B cell (primary cell): ENCODE data around the gene RABAC1. TPM values are rescaled to one million over a fixed set of nuclear protein-coding genes. Genes with fewer than 3 reads are reported as not detected.

ENCODE experiments used
- ATAC-seq: fragments of 200-7000 bp; cut with Tn5 transposase; one replicate; pipeline ENCODE4 v1.10.0; 2021; ENCODE audit warnings: low read depth, mild to moderate bottlenecking, moderate number of reproducible peaks, moderate library complexity
- CTCF ChIA-PET: fragments of 350-600 bp; sonication (Branson Sonifier 250); formaldehyde crosslinking; loops from one replicate; lab custom pipeline; 2021; ENCODE audit warnings: antibody characterized with exemption, inconsistent platforms; lab: Charles Lee
- POLR2A ChIA-PET: fragments of 350-600 bp; sonication (Branson Sonifier 250); formaldehyde crosslinking; loops from one replicate; lab custom pipeline; 2021; ENCODE audit warnings: antibody characterized with exemption; lab: Charles Lee
- DNase-seq: peaks from one replicate; pipeline ENCODE4 v3.0.0; 2013
- H2AFZ ChIP-seq: 2 replicates; pipeline ENCODE4 v1.6.1; 2012; ENCODE audit warnings: mild to moderate bottlenecking, low read depth, low read length; ENCODE audit not compliant: insufficient read depth, poor library complexity, severe bottlenecking
- H3K27ac ChIP-seq, 2 donors: 1 replicate in 1 of 2; 2 replicates in 1 of 2; pipeline ENCODE4 v1.5.1; 2012 to 2013; ENCODE audit warnings: low read length in 2 of 2, mild to moderate bottlenecking in 2 of 2, moderate library complexity in 1 of 2
- H3K27me3 ChIP-seq, 4 experiments: fragments of 200-600 bp in 1 of 4; sonication (generic) in 1 of 4; replicated peaks in 1 of 4; 1 replicate in 2 of 4; 2 replicates in 2 of 4; pipeline versions ENCODE4 v1.6.1 to v1.7.0; 2013 to 2016; ENCODE audit warnings: low read length in 3 of 4, mild to moderate bottlenecking in 2 of 4, mixed read lengths in 1 of 4, moderate library complexity in 1 of 4; ENCODE audit not compliant: insufficient read depth in 4 of 4, control insufficient read depth in 3 of 4; ENCODE audit errors: control extremely low read depth in 1 of 4
- H3K36me3 ChIP-seq, 2 experiments: replicated peaks in 1 of 2; 1 replicate in 1 of 2; 2 replicates in 1 of 2; pipeline versions ENCODE4 v1.6.1 to v1.7.1; 2013; ENCODE audit warnings: low read length in 1 of 2; ENCODE audit not compliant: insufficient read depth in 2 of 2, control insufficient read depth in 1 of 2; ENCODE audit errors: control extremely low read depth in 1 of 2, extremely low read depth in 1 of 2
- H3K4me1 ChIP-seq, 2 donors: fragments of 200-600 bp in 1 of 2; sonication (generic) in 1 of 2; 1 replicate in 1 of 2; 2 replicates in 1 of 2; pipeline versions ENCODE4 v1.5.1 to v1.6.1; 2013 to 2017; ENCODE audit warnings: low read length in 2 of 2; ENCODE audit not compliant: control insufficient read depth in 2 of 2, insufficient read depth in 2 of 2
- H3K4me2 ChIP-seq: replicated peaks from 2 replicates; pipeline ENCODE3; 2012; ENCODE audit warnings: mild to moderate bottlenecking, low read depth, low read length; ENCODE audit not compliant: poor library complexity, severe bottlenecking
- H3K4me3 ChIP-seq, 5 experiments: fragments of 200-600 bp in 1 of 5; sonication (generic) in 1 of 5; 1 replicate in 3 of 5; 2 replicates in 2 of 5; pipeline versions ENCODE4 v1.5.1 to v1.7.0; 2011 to 2016; ENCODE audit warnings: low read length in 4 of 5, mild to moderate bottlenecking in 4 of 5, low read depth in 2 of 5, control low read depth in 1 of 5, moderate library complexity in 1 of 5; ENCODE audit not compliant: insufficient read depth in 1 of 5; ENCODE audit errors: control extremely low read depth in 1 of 5, extremely low read depth in 1 of 5
- H3K79me2 ChIP-seq: fragments of 200-600 bp; sonication (generic); one replicate; pipeline ENCODE4 v1.6.0; 2016; ENCODE audit warnings: low read length; ENCODE audit not compliant: control insufficient read depth, insufficient read depth
- H3K9ac ChIP-seq: fragments of 200-600 bp; sonication (generic); 2 replicates; pipeline ENCODE4 v1.6.1; 2017; ENCODE audit warnings: mild to moderate bottlenecking, low read length, moderate library complexity
- H3K9me3 ChIP-seq, 3 donors: one replicate each; pipeline versions ENCODE4 v1.6.1 to v1.7.1; 2013; ENCODE audit warnings: low read length in 2 of 3; ENCODE audit not compliant: control insufficient read depth in 2 of 3, insufficient read depth in 1 of 3; ENCODE audit errors: control extremely low read depth in 1 of 3
- H4K20me1 ChIP-seq: 2 replicates; pipeline ENCODE4 v1.6.0; 2012; ENCODE audit warnings: mild to moderate bottlenecking, low read length; ENCODE audit not compliant: insufficient read depth, control insufficient read depth, poor library complexity, severe bottlenecking
- H3K27ac Mint-ChIP-seq: one replicate; pipeline ENCODE4 v1.8.0; 2021; ENCODE audit warnings: mixed read lengths
- H3K27me3 Mint-ChIP-seq: one replicate; pipeline ENCODE4 v1.8.0; 2021; ENCODE audit warnings: mixed read lengths
- H3K4me1 Mint-ChIP-seq: one replicate; pipeline ENCODE4 v1.8.0; 2021; ENCODE audit warnings: mixed read lengths
- H3K4me3 Mint-ChIP-seq: one replicate; pipeline ENCODE4 v1.8.0; 2021; ENCODE audit warnings: mixed read lengths
- H3K9me3 Mint-ChIP-seq: one replicate; pipeline ENCODE4 v1.8.0; 2022; ENCODE audit warnings: mixed read lengths; ENCODE audit not compliant: insufficient read depth
- CTCF ChIP-seq: fragments of 200-600 bp; IDR thresholded peaks from one replicate; pipeline ENCODE4 v1.8.0; 2022; ENCODE audit warnings: antibody characterized with exemption, mild to moderate bottlenecking
- EZH2 ChIP-seq: IDR thresholded peaks from 2 replicates; pipeline ENCODE4 v1.6.1; 2012; ENCODE audit warnings: borderline replicate concordance, low read depth, mild to moderate bottlenecking, moderate library complexity, low read length; ENCODE audit not compliant: insufficient read depth, poor library complexity, severe bottlenecking
- WGBS: methylation state at CpG from one replicate; pipeline ENCODE4 v1.1.5; 2013; ENCODE audit warnings: missing lambda C conversion rate; ENCODE audit not compliant: insufficient coverage; 5-methylcytosine and 5-hydroxymethylcytosine counted together
- intact Hi-C: fragments of 100-400 bp; cut with micrococcal nuclease; formaldehyde crosslinking; loops from one replicate; pipeline ENCODE4 v1.10.0; 2022
- polyA plus RNA-seq: library from polyadenylated mRNA; depleted of rRNA; stranded (reverse); fragments of >200 nt; gene quantifications from 2 replicates; pipeline ENCODE4 v1.2.3, GENCODE V29; 2012
- total RNA-seq, 2 donors: library from RNA; stranded (reverse); fragments of 120-200 nt in 1 of 2; gene quantifications; 1 replicate in 1 of 2; 2 replicates in 1 of 2; pipeline versions ENCODE4 v1.2.3 to v1.2.4, GENCODE V29; 2013 to 2022

The RABAC1 gene
- total and polyA plus RNA-seq, 2 donors (not counting 1 experiment from before 2014, with no cell fraction given), result 146 to 190 TPM

- no peak for DNase-seq
- H3K4me1 ChIP-seq, result no peaks in the 10 kb centered on the region
- POLR2A ChIA-PET, result no interaction called here
These were observed 28.2 kb upstream of the RABAC1 start for GRCh38 chr19:41987141-41987860.

GRCh38 chr19:41984961-41985360, 25.8 kb upstream of the RABAC1 start:
- Histone ChIP-seq H4K20me1 (no peaks in the 10 kb centered on the region), H3K27me3 (no peaks in the 10 kb centered on the region), H3K9me3 (no peaks in the 10 kb centered on the region), H2AFZ (no peak overlapping the region), H3K9ac (no peak overlapping the region), H3K4me1 (no peaks in the 10 kb centered on the region), H3K4me2 (no peak overlapping the region), H3K27ac (no peak overlapping the region), H3K36me3 (no peaks in the 10 kb centered on the region), H3K79me2 (no peaks in the 10 kb centered on the region), H3K4me3 (no peak overlapping the region)
- ATAC-seq (no peak), DNase-seq (no peak)
- Mint-ChIP-seq H3K27me3 (no peaks in the 10 kb centered on the region), H3K4me3 (no peak overlapping the region), H3K9me3 (no peaks in the 10 kb centered on the region), H3K4me1 (no peaks in the 10 kb centered on the region), H3K27ac (no peak overlapping the region)
- WGBS, result 97% methylated on average over 8 of the region's 17 CpGs
- POLR2A ChIA-PET, result no interaction called here
- intact Hi-C loops, result no loop called here
- no peak for TF ChIP-seq CTCF
- no peak for TF ChIP-seq EZH2
- CTCF ChIA-PET, result no interaction called here

More at GRCh38 chr19:41987141-41987860, 28.2 kb upstream of the RABAC1 start:
- Histone ChIP-seq H3K4me3 (no peak overlapping the region), H3K9me3 (no peaks in the 10 kb centered on the region), H3K27ac (no peak overlapping the region), H3K9ac (no peak overlapping the region), H3K27me3 (peaks cover 0 to 2% (median 0%) of the 10 kb centered on the region in 4 experiments), H3K4me2 (no peak overlapping the region), H3K36me3 (no peaks in the 10 kb centered on the region), H4K20me1 (no peaks in the 10 kb centered on the region), H3K79me2 (no peaks in the 10 kb centered on the region), H2AFZ (no peak overlapping the region)
- H3K4me3 Mint-ChIP-seq, result no peak overlapping the region
- H3K9me3 Mint-ChIP-seq, result no peaks in the 10 kb centered on the region
- H3K4me1 Mint-ChIP-seq, result no peaks in the 10 kb centered on the region
- no peak for TF ChIP-seq EZH2
- H3K27ac Mint-ChIP-seq, result no peak overlapping the region
- 87% methylated on average over 10 of the region's 10 CpGs for WGBS
- CTCF ChIA-PET, result no interaction called here
- intact Hi-C loops, result no loop called here
- no peaks in the 10 kb centered on the region for H3K27me3 Mint-ChIP-seq
- no peak for ATAC-seq
